Endothelial cell of umbilical vein (primary cell): ENCODE data around the gene NLRP9. TPM values are rescaled to one million over a fixed set of nuclear protein-coding genes. Genes with fewer than 3 reads are reported as not detected.

ENCODE experiments used
- BruUV-seq: library from RNA; stranded (reverse); fragments of 400-500 nt; replicated peaks from 2 replicates; lab custom pipeline; 2021; lab: Mats Ljungman, UMichigan
- CTCF ChIA-PET: fragments of 300-600, 350-600 bp; sonication (Branson Sonifier 250); formaldehyde crosslinking; loops from one replicate; lab custom pipeline; 2021; ENCODE audit warnings: antibody characterized with exemption, inconsistent platforms; lab: Charles Lee
- POLR2A ChIA-PET: fragments of 300-600, 350-600 bp; sonication (Branson Sonifier 250); formaldehyde crosslinking; loops from one replicate; lab custom pipeline; 2021; ENCODE audit warnings: antibody characterized with exemption, inconsistent platforms; lab: Charles Lee
- DNase-seq: peaks from one replicate; pipeline ENCODE4 v3.0.0-alpha.2; 2011; ENCODE audit warnings: low read depth, low spot score
- FAIRE-seq: peaks from 2 replicates; lab custom pipeline; 2011; peaks lifted over from hg19 to GRCh38; lab: Jason Lieb, UNC
- H2AFZ ChIP-seq: 2 replicates; pipeline ENCODE4 v1.6.0; 2012; ENCODE audit warnings: low read depth, low read length, control low read depth, inconsistent platforms
- H3K27ac ChIP-seq: 2 replicates; pipeline ENCODE4 v1.5.1; 2011; ENCODE audit warnings: low read depth, mild to moderate bottlenecking, control low read depth, low read length, moderate library complexity; ENCODE audit not compliant: insufficient read depth
- H3K27me3 ChIP-seq, 2 experiments: 2 replicates each; pipeline versions ENCODE4 v1.6.0 to v1.6.1; 2011; ENCODE audit warnings: low read length in 2 of 2, mixed read lengths in 1 of 2; ENCODE audit not compliant: control insufficient read depth in 2 of 2, insufficient read depth in 2 of 2
- H3K36me3 ChIP-seq, 2 experiments: 2 replicates in 1 of 2; 3 replicates in 1 of 2; pipeline ENCODE4 v1.5.1; 2011; ENCODE audit warnings: low read length in 2 of 2, mild to moderate bottlenecking in 1 of 2, moderate library complexity in 1 of 2; ENCODE audit not compliant: control insufficient read depth in 2 of 2, insufficient read depth in 2 of 2; ENCODE audit errors: extremely low read depth in 1 of 2
- H3K4me1 ChIP-seq: 3 replicates; pipeline ENCODE4 v1.5.1; 2011; ENCODE audit warnings: mild to moderate bottlenecking, low read length; ENCODE audit not compliant: control insufficient read depth, insufficient read depth; ENCODE audit errors: extremely low read depth
- H3K4me2 ChIP-seq: 2 replicates; pipeline ENCODE4 v1.6.1; 2011; ENCODE audit warnings: low read length, control low read depth, mixed read lengths; ENCODE audit not compliant: insufficient read depth
- H3K4me3 ChIP-seq, 3 experiments: fragments of 200-600 bp in 1 of 3; sonication (generic), shearing (Covaris generic) in 1 of 3; replicated peaks in 1 of 3; 2 replicates each; pipeline ENCODE4 v1.5.1; 2011 to 2016; ENCODE audit warnings: control low read depth in 3 of 3, low read length in 3 of 3, mild to moderate bottlenecking in 2 of 3, inconsistent platforms in 1 of 3, low read depth in 1 of 3, moderate library complexity in 1 of 3; ENCODE audit not compliant: insufficient read depth in 1 of 3
- H3K79me2 ChIP-seq: 2 replicates; pipeline ENCODE4 v1.6.0; 2012; ENCODE audit warnings: low read length, inconsistent platforms; ENCODE audit not compliant: control insufficient read depth, insufficient read depth
- H3K9ac ChIP-seq: replicated peaks from 2 replicates; pipeline ENCODE3; 2011; ENCODE audit warnings: low read length, control low read depth; ENCODE audit not compliant: insufficient read depth; ENCODE audit errors: extremely low read depth
- H3K9me1 ChIP-seq: replicated peaks from 3 replicates; pipeline ENCODE4 v1.6.0; 2011; ENCODE audit warnings: mild to moderate bottlenecking, low read length; ENCODE audit not compliant: control insufficient read depth, insufficient read depth; ENCODE audit errors: extremely low read depth
- H3K9me3 ChIP-seq: replicated peaks from 2 replicates; pipeline ENCODE4 v1.5.1; 2012; ENCODE audit warnings: low read length, inconsistent platforms; ENCODE audit not compliant: control insufficient read depth, insufficient read depth
- H4K20me1 ChIP-seq: replicated peaks from 2 replicates; pipeline ENCODE3; 2011; ENCODE audit warnings: mild to moderate bottlenecking, low read length; ENCODE audit not compliant: control insufficient read depth, insufficient read depth; ENCODE audit errors: extremely low read depth
- EZH2 ChIP-seq: IDR thresholded peaks from 2 replicates; pipeline ENCODE4 v1.6.1; 2012; ENCODE audit warnings: borderline replicate concordance, low read depth, mild to moderate bottlenecking, moderate library complexity, low read length, inconsistent platforms; ENCODE audit not compliant: severe bottlenecking
- FOS ChIP-seq: IDR thresholded peaks from 2 replicates; pipeline ENCODE4 v1.6.1; 2011; ENCODE audit warnings: mild to moderate bottlenecking, low read length, moderate library complexity, borderline replicate concordance; ENCODE audit not compliant: insufficient read depth
- GATA2 ChIP-seq: IDR thresholded peaks from 2 replicates; pipeline ENCODE4 v1.7.0; 2011; ENCODE audit warnings: low read depth, mild to moderate bottlenecking, moderate library complexity, mixed read lengths, low read length; ENCODE audit not compliant: insufficient read length, insufficient read depth
- JUN ChIP-seq: IDR thresholded peaks from 2 replicates; pipeline ENCODE4 v1.6.1; 2011; ENCODE audit warnings: borderline replicate concordance, low read depth; ENCODE audit not compliant: insufficient read length, insufficient read depth
- MYC ChIP-seq: IDR thresholded peaks from one replicate; pipeline ENCODE4 v1.6.1; 2011; ENCODE audit warnings: mild to moderate bottlenecking, low read depth, low read length
- POLR2A ChIP-seq: IDR thresholded peaks from 2 replicates; pipeline ENCODE4 v1.6.1; 2012; ENCODE audit warnings: low read depth, mild to moderate bottlenecking, control low read depth, low read length
- POLR2AphosphoS5 ChIP-seq: IDR thresholded peaks from 2 replicates; pipeline ENCODE4 v1.6.1; 2012; ENCODE audit warnings: low read depth, mild to moderate bottlenecking, control low read depth, low read length, moderate library complexity; ENCODE audit not compliant: insufficient read depth
- dilution Hi-C: fragments of 300-500 bp; cut with MboI; formaldehyde crosslinking; loops from one replicate; pipeline ENCODE4 v1.15.0; 2019; ENCODE audit warnings: low sequenced_read_pairs; ENCODE audit not compliant: extremely low pct_ligation_motif_present
- intact Hi-C: fragments of 100-400 bp; cut with micrococcal nuclease; formaldehyde crosslinking; loops from one replicate; pipeline ENCODE4 v1.10.0; 2022
- polyA plus RNA-seq, 4 experiments: library from polyadenylated mRNA; depleted of rRNA in 3 of 4; stranded (reverse) in 3 of 4; unstranded in 1 of 4; fragments of >200 nt; gene quantifications; 2 replicates each; pipeline versions ENCODE4 v1.2.1 to v1.2.3, GENCODE V29; 2011 to 2012; ENCODE audit warnings: missing spikeins in 1 of 4
- total RNA-seq: library from RNA; stranded (reverse); gene quantifications from 2 replicates; pipeline ENCODE4 v1.2.3, GENCODE V29; 2021
- TF ChIP-seq, protein P1 (sequence below), 2 donors: IDR thresholded peaks; 1 replicate in 1 of 2; 2 replicates in 1 of 2; pipeline ENCODE4 v1.5.1; 2011; ENCODE audit warnings: low read length in 2 of 2, mild to moderate bottlenecking in 2 of 2, moderate library complexity in 2 of 2, control low read depth in 1 of 2, inconsistent platforms in 1 of 2, low read depth in 1 of 2; ENCODE audit not compliant: insufficient read depth in 1 of 2; ENCODE audit errors: extremely low read depth in 1 of 2
- TF ChIP-seq, protein P2 (sequence below): IDR thresholded peaks from 2 replicates; pipeline ENCODE4 v1.6.1; 2011; ENCODE audit not compliant: insufficient read depth, insufficient read length

Gene NLRP9
- total and polyA plus RNA-seq, 2 donors (not counting 3 experiments of a cell fraction or from before 2014, with no cell fraction given) = not detected

DNA sequence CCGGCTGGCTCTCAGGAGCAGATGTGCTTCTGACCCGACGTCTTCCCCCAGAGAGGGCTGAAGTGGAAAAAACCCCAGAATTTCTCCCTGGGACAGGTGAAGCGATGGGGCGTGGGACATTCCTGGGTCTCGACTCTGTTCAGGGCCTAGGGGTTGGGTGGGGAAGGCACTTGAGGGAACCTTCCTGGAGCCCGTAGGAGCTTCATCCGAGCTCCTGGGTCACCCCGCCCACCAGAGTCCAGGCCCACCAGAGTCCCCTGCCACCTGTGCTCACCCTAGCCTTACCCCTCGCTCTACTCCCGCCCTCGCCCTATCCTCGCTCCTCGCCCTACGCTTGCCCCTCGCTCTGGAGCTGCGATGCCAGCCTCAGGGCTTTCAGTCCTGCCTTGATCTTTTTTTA lies 39.9 kb downstream of the NLRP9 start:
- Histone ChIP-seq H3K9ac (no peak overlapping the region), H4K20me1 (no peaks in the 10 kb centered on the region), H3K4me1 (no peaks in the 10 kb centered on the region), H3K36me3 (peaks cover 0 to 35% of the 10 kb centered on the region in 2 experiments), H3K27me3 (no peaks in the 10 kb centered on the region), H3K4me2 (no peak overlapping the region), H2AFZ (no peak overlapping the region), H3K9me3 (no peaks in the 10 kb centered on the region), H3K27ac (no peak overlapping the region), H3K4me3 (no peak overlapping the region), H3K9me1 (no peaks in the 10 kb centered on the region), H3K79me2 (no peaks in the 10 kb centered on the region)
- no peak for DNase-seq
- ChIA-PET CTCF (no interaction called here), POLR2A (no interaction called here)
- BruUV-seq = no TSS peak
- dilution Hi-C loops = no loop called here
- TF ChIP-seq, protein P1, sequence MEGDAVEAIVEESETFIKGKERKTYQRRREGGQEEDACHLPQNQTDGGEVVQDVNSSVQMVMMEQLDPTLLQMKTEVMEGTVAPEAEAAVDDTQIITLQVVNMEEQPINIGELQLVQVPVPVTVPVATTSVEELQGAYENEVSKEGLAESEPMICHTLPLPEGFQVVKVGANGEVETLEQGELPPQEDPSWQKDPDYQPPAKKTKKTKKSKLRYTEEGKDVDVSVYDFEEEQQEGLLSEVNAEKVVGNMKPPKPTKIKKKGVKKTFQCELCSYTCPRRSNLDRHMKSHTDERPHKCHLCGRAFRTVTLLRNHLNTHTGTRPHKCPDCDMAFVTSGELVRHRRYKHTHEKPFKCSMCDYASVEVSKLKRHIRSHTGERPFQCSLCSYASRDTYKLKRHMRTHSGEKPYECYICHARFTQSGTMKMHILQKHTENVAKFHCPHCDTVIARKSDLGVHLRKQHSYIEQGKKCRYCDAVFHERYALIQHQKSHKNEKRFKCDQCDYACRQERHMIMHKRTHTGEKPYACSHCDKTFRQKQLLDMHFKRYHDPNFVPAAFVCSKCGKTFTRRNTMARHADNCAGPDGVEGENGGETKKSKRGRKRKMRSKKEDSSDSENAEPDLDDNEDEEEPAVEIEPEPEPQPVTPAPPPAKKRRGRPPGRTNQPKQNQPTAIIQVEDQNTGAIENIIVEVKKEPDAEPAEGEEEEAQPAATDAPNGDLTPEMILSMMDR (IDR thresholded peaks at IDR 0.05; ENCODE audit: extremely low read depth in 1 of 2, insufficient read depth in 1 of 2, low read depth in 1 of 2, low read length in 2 of 2) = no peak
- TF ChIP-seq, protein P2, sequence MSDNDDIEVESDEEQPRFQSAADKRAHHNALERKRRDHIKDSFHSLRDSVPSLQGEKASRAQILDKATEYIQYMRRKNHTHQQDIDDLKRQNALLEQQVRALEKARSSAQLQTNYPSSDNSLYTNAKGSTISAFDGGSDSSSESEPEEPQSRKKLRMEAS = no peak
- TF ChIP-seq POLR2AphosphoS5 = no peak
- no peak for TF ChIP-seq FOS
- TF ChIP-seq POLR2A = no peak
- TF ChIP-seq JUN = no peak
- TF ChIP-seq EZH2 = no peak
- TF ChIP-seq MYC = no peak
- no peak for TF ChIP-seq GATA2
- intact Hi-C loops = no loop called here
- no peak for FAIRE-seq
